Stimulated activated CD8-positive, alpha-beta memory T cell treated with anti-CD3 and anti-CD28 coated beads, Interleukin-15, amount 100 ng/mL, for 48 hours (primary cell): ENCODE results near the gene ZDHHC3.
"Not testable (repeated sequence)": the region's sequence is repeated elsewhere in the genome, so short reads cannot be mapped to it uniquely, and the experiment has no call there.

Source experiments
- DNase-seq, 2 donors: peaks; one replicate each; pipeline ENCODE4 v3.0.0-alpha.2; 2020; ENCODE audit warnings: low read depth in 2 of 2

Gene ZDHHC3

DNA sequence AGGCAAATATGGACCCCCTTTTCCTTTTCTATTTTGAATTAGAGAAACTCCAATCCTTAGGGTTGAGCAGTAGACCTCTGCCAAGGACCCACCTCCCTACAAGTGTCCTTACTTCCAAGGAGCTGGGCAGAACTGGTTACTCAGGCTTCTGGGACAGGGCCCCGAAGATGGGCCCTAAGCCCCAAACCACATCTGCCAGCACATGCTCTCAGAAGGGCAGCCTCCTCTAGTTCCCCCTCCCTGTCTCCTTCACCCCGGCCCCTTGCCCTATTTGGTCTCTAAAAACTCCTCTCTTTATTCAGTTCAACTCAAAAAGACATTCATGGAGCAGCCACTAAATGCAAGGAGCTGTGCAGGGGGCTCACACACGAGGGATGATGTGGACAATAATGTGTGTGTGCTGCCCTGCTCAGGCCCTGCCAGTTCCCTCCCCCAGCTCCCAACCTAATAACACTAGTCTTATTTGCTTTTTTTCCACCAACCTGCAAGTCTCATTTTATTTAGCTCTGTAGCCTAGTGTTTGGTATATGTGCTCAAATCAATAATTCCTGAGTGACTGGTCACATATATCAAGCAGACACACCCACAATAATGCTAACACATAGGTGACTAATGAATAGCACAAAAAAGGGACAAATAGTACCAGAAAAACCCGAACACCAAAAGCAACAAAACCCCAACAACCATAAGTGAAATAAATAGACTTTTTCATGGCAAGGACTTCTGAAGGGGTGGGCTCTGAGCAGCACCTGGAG is 12.2 kb downstream of the ZDHHC3 start:
- DNase-seq, result no peak

GRCh38 chr3:44962621-44963393 is 13.2 kb downstream of the ZDHHC3 start:
- no peak for DNase-seq

GRCh38 chr3:44961888-44962287 is 14.1 kb downstream of the ZDHHC3 start:
- DNase-seq, result no peak

GRCh38 chr3:44960387-44961026 is 15.5 kb downstream of the ZDHHC3 start:
- DNase-seq, result no peak

- no peak for DNase-seq
Measured at GRCh38 chr3:44958386-44958785, 17.6 kb downstream of the ZDHHC3 start.

- no peak for DNase-seq
Measured at GRCh38 chr3:44957986-44958385, 18.0 kb downstream of the ZDHHC3 start.

- no peak for DNase-seq
Measured at GRCh38 chr3:44955917-44956316, 20.1 kb downstream of the ZDHHC3 start.

GRCh38 chr3:44954962-44955361 is 21.0 kb downstream of the ZDHHC3 start:
- no peak for DNase-seq

DNA sequence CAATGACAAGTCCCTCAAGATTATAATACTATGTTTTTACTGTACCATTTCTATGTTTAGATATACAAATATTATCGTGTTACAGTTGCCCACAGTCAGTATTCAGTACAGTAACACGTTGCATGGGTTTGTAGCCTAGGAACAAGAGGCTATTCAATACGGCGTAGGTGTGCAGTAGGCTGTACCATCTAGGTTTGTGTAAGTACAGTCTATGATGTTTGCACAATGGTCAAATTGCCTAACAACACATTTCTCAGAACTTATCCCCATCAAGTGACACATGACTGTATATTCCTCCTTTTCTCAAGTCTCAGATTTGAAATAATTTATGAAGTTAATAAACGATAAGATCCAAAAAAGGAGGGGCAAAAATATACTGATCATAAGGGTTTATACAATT is 21.7 kb downstream of the ZDHHC3 start:
- DNase-seq, result no peak

- no peak for DNase-seq
Measured at GRCh38 chr3:44952689-44953088, 23.3 kb downstream of the ZDHHC3 start.

GRCh38 chr3:44950275-44950734 is 25.7 kb downstream of the ZDHHC3 start:
- DNase-seq, result no peak

DNA sequence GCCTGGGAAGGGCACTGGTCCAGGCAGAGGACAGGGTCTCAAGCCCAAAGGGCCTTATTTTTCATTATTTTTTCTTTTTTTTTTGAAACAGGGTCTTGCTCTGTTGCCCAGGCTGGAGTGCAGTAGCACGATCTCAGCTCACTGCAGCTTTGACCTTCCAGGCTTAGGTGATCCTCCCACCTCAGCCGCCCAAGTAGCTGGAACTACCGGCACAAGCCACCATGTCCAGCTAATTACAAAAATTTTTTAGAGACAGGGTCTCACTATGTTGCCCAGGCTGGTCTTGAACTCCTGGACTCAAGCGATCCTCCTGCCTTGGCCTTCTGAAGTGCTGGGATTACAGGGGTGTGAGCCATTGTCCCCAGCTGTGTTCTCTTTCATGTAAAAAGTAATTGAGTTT is 26.2 kb downstream of the ZDHHC3 start:
- not testable (repeated sequence) for DNase-seq

DNA sequence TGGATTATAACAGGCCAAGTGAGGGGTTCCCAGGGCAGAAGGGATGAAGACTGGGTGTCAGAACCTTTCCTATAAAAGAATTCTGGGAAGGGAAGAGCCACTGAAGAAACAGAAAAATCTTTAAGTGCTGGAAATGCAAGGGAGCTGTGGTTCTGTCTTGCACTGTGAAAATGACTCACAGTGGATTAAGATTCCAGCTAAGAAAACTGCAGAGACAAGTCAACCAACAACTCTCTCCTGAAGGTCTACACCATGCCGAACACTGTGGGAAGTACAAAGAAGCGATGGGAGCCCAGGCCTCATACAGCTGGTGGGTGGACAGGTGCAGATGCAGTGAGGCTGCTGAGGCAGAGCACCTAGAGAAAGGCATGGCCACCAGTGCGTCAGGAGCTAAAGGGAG is 27.7 kb downstream of the ZDHHC3 start:
- no peak for DNase-seq

DNA sequence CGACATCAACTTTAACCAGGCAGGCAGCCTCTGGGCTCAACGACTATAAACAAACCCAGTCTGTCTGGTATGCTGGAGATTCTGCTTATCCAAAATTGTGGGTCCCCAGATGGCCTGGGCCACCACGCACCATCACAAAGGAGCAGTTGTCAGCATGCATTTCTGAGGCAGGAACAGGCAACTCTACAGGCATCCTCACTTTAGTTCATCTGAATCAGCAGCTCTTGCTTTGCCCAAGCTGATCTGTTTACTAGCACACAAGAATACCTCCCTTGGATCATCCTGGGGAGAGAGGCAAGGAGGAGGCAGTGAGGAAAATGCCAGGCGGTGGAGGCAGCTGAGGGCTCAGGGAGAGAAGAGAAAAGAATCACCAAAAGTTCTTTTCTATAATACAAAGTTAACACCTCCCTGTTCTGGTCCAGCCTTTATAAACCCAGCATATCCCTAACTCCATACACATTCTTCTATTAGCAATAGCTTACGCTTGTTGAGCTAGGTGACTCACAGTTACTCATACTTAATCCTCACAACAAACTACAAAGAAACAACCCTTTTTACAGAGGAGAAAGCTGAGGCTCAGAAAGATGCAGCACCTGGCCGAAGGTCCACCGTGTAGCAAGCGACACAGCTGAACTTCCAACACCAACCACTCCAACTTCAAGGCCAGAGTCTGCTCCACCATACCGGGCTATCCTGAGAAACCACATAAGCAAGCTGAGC is 33.6 kb downstream of the ZDHHC3 start:
- no peak for DNase-seq

DNA sequence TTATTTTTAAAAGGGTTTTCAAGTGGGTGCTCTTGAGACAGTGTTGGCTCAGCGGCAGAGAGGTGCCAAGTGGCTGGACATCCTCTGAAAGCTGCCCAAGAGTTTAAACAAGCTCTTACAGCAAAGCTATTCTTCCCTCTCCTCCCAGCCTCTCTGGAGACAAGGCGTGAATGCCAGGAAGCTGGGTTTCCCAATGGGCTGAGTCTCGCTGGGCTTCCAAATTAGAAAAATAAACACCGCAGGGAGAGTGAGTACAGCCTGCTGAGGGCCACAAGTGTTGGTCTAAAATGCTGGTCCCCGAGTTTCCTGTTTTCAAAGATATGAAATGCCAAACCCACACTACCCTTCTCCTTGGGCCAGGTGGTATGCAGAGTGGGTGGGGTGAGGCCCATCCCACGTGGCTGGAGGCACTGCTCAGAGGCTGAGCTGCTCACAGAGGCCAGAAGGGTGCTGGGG is 36.4 kb downstream of the ZDHHC3 start:
- DNase-seq, result no peak

DNA sequence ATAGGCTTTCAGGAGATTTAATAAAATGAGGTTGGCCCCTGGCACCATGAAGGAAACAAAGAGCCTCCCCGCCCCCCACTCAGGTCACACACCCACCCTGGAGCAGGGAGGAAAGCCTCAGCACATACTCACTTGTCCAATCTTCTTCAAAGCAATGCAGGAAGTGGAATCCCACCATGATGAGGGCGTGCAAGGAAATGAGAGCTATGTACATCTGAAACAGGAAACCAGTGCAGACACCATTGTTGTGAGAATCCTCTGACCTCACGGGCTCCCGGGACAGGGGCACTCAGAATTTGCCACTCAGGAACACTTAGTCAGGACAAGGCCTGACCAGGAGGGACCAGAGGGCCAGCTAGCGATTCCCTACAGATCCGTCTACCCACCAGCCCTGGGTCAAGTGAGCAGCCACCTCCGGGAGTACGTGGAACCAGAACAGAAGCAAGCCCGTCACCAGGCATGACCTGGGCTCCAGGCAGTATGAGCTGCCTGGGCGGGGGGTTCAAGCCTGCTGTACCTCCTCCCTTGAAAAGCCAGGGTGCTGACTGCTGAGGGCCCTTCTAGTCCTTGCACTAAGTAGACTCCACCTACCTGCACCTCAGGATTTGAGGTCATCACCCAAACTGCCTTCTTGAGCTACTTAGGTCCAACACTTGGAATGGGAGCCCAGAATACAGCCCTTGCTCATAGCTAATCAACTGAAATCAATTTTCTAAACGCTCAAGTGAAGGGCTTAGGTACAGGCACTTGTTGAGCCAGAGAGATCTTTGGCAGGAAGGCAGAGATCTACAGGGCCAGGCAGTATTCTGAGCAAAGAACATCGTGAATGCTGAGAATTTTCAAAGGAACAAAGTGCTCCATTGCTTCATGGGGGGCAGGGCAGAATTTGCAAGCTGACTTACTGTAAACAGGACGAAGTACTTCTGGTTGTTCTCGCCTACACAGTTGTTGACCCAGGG is 42.7 kb downstream of the ZDHHC3 start:
- no peak for DNase-seq

DNA sequence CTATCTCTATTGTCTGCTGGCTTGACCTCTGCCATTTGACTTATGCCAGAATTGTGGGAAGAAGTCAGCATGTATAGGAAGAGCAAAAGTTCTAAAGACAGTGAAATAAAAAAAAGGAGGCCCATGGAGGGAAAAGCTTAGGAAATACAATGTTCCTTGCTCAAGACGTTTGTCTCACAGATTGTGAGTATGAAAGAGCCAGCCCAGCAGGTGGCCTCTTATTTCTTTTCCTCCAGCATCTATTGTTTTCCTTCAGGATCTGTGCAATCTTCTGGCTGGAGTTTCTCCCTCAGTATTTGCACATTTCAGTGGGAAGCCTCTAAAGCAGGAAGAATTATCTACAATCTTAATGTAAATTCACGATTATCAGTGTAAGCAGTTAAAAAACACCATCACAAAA is 43.7 kb downstream of the ZDHHC3 start:
- DNase-seq, result no peak

- DNase-seq, result no peak
Measured at GRCh38 chr3:44931791-44932190, 44.2 kb downstream of the ZDHHC3 start.

DNA sequence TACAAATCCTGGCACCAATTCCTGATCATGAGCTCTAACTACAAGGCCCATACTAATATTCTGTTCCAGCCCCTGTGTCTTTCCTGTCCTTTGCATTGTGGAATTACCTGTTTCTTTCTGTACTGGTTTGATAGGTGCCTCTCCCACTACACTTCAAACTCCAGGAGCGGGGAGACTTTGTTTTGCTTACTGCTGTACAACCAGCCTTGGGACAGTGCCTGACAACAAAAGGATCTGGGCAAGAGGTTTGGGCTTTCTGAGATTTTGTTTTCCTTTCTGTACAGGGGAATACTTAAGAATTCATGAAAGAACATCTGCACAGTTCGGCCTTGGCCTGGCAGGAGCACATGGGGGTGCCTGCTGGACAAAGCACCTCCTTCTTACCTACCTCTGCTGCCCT is 45.1 kb downstream of the ZDHHC3 start:
- DNase-seq, result no peak

GRCh38 chr3:44929782-44930181 is 46.2 kb downstream of the ZDHHC3 start:
- no peak for DNase-seq

DNA sequence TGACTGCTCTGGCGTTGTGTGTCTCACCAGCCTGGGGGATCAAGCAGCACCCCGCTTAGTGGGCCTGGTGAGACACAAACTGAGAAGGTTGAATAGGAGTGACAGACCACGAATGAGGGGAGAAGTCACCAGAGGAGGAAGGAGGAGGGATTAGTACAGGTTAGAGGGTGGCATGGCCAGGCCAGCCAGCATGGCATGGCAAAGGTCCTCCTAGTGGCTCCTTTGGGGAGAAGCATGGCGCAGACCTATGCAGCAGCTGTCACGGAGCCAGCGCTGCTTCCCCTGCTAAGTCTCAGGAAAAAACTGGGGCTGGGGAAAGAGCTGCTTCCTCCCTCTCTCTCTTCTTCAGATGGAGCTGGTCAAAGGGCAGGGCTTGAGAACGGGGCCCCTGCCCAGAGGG is 48.6 kb downstream of the ZDHHC3 start:
- no peak for DNase-seq
